SKM-1 treated with dmso at 0.1 percent for 144 hours (cell line): ENCODE measurements around the gene APP.
"Not testable (repeated sequence)": the region's sequence is repeated elsewhere in the genome, so short reads cannot be mapped to it uniquely, and the experiment has no call there.

Experiments used
- DNase-seq: peaks from one replicate; lab custom pipeline; 2025; ENCODE audit not compliant: unreplicated experiment; lab: John Stamatoyannopoulos, UW

The APP gene

GRCh38 chr21:26025536-26026512, 144.7 kb downstream of the APP start:
- DNase-seq, result no peak

- DNase-seq, result not testable (repeated sequence)
These were observed 147.2 kb downstream of the APP start for GRCh38 chr21:26023406-26023805.

- DNase-seq, result not testable (repeated sequence)
These were observed 147.8 kb downstream of the APP start for GRCh38 chr21:26022598-26023337.

GRCh38 chr21:26020510-26020909, 150.1 kb downstream of the APP start:
- DNase-seq, result no peak

- no peak for DNase-seq
These were observed 150.5 kb downstream of the APP start for GRCh38 chr21:26020081-26020480.

GRCh38 chr21:26019236-26019635, 151.3 kb downstream of the APP start:
- DNase-seq, result no peak

GRCh38 chr21:26013970-26014369, 156.6 kb downstream of the APP start:
- no peak for DNase-seq

GRCh38 chr21:26012482-26012881, 158.1 kb downstream of the APP start:
- not testable (repeated sequence) for DNase-seq

GRCh38 chr21:26011292-26011940, 159.2 kb downstream of the APP start:
- DNase-seq, result no peak

- DNase-seq, result no peak
These were observed 162.5 kb downstream of the APP start for GRCh38 chr21:26007951-26008498.

- no peak for DNase-seq
These were observed 165.1 kb downstream of the APP start for GRCh38 chr21:26005464-26005863.

GRCh38 chr21:26003404-26003803, 167.2 kb downstream of the APP start:
- no peak for DNase-seq

GRCh38 chr21:26001356-26001755, 169.2 kb downstream of the APP start:
- DNase-seq, result no peak

GRCh38 chr21:25999921-26000582, 170.5 kb downstream of the APP start:
- no peak for DNase-seq

- no peak for DNase-seq
These were observed 172.6 kb downstream of the APP start for GRCh38 chr21:25997788-25998611.

- DNase-seq, result no peak
These were observed 175.3 kb downstream of the APP start for GRCh38 chr21:25995278-25995677.

- no peak for DNase-seq
These were observed 175.8 kb downstream of the APP start for GRCh38 chr21:25994758-25995163.

GRCh38 chr21:25988738-25989137, 181.8 kb downstream of the APP start:
- DNase-seq, result no peak

- DNase-seq, result no peak
These were observed 183.0 kb downstream of the APP start for GRCh38 chr21:25987531-25987930.

GRCh38 chr21:25986928-25987327, 183.6 kb downstream of the APP start:
- DNase-seq, result no peak
